GM19468 (cell line): Measurements from ENCODE around the gene APOL3.
"Not testable (repeated sequence)": the region's sequence is repeated elsewhere in the genome, so short reads cannot be mapped to it uniquely, and the experiment has no call there.

Experiments
- ATAC-seq: cut with Tn5 transposase; IDR thresholded peaks from one replicate; pipeline ENCODE4 v1.9.1; 2021; ENCODE audit warnings: mild to moderate bottlenecking, moderate library complexity, moderate number of reproducible peaks; ENCODE audit not compliant: unreplicated experiment; ENCODE audit errors: extremely low read depth

Gene APOL3

GRCh38 chr22:36160499-36160942, at the start of gene APOL3:
TSS of gene APOL3 (minus strand) at chr22:36160755. CDS start at chr22:36149055, 11,700 bp downstream.
- ATAC-seq: no peak

DNA sequence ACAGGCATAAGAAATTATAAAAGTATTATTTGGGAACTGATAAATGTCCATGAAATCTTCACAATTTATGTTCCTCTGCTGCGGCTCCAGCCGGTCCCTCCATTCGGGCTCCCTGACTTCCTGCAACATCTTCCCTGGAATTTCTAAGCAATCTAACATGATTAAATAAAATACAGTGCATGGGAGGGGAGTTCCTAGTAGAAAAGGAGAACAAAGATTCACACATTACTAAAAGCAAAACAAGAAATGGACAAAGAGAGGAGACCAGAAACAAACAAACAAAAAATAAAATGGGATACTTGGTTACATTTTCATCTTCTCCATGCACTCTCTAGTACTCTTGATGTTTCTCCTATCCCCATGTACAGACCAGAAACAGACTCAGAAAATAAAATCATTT, 49.7 kb upstream of the APOL3 start:
- no peak for ATAC-seq

DNA sequence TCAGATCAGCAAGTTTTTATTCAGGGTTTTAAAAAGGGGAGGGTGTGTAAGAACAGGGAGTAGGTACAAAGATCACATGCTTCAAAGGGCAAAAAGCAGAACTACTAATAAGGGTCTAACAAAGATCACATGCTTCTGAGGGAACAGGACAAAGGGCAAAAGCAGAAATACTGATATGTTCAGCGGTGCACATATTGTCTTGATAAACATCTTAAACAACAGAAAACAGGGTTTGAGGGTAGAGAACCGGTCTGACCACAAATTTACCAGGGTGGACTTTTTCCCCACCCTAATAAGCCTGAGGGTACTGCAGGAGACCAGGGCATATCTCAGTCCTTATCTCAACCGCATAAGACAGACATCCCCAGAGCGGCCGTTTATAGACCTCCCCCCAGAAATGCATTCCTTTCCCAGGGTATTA, 48.9 kb upstream of the APOL3 start:
- ATAC-seq: not testable (repeated sequence)

GRCh38 chr22:36208914-36209313, 48.4 kb upstream of the APOL3 start:
- ATAC-seq: no peak

GRCh38 chr22:36208162-36208765, 47.7 kb upstream of the APOL3 start:
- no peak for ATAC-seq

GRCh38 chr22:36206255-36206654, 45.7 kb upstream of the APOL3 start:
- ATAC-seq: no peak

GRCh38 chr22:36205573-36205972, 45.0 kb upstream of the APOL3 start:
- ATAC-seq: not testable (repeated sequence)

GRCh38 chr22:36204632-36205015, 44.1 kb upstream of the APOL3 start:
- no peak for ATAC-seq

DNA sequence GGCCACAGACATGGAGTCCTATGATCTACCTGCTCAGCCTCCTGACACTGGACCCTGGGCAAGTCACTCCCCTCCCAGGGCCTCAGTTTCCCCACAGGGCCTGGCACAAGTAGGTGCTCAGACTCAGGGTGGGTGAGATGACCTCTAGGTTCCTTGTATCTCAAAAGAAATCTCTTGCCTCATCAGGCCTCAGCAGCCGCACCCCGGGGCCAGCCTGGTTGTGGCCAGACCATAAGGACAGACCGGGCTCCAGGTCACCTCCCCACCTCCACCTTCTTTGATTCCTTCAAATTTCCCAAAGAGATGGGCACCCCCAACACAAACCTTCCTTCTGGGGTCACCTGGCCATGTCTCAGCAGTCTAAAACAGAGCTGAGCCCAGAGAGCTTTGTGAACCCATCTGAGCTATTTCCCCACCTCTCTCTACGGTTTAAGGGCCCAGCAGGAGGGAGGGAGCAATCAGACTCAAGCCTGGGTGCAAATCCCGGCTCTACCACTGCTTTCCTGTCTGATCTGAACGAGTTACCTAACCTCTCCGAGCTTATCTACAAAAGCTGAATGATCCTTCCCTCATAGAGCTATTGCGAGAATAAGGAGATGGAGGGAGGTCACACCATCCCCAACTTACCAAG, 43.6 kb upstream of the APOL3 start:
- no peak for ATAC-seq

DNA sequence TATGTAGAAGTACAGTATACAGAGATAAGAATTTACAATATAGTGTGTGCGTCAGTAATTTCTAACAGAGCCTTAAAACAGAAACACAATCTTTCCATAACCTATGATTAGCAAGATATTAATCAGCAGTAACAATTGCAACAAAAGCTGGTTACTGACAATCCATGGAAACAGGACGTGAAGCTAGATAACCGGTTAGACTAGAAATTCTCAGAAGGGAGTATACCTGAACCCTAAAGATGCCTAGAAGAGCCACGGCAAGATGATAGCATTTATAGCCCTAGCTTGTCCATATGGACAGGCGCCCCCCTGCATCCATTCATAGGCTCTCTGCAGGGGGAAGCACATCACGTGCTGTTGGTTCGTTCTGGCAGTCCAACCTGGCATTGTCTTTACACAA, 42.9 kb upstream of the APOL3 start:
- not testable (repeated sequence) for ATAC-seq

- not testable (repeated sequence) for ATAC-seq
These were observed 42.4 kb upstream of the APOL3 start for GRCh38 chr22:36202906-36203305.

- no peak for ATAC-seq
These were observed 41.2 kb upstream of the APOL3 start, which contains the start of gene APOL4 for GRCh38 chr22:36201630-36202319. TSS of gene APOL4 (minus strand) at chr22:36201809. CDS start at chr22:36201734, 75 bp downstream.

DNA sequence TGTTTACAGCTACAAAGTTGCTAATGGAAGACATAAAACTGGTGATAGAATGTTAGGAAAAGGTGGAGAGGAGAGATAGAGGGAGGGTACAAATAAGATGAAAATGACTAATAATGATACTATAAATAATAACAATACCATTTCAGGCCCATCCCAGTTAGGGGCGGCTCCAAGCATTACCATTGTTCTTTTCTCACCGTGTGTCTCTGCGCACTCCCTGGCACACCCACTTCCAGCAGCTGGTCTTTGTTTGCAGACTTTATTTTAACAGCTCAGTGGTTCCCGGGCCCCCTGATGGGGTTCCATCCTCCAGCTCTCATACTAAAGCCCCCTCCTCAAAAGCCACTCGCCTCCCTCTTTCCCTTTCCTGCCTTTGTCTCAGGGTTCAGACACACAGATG, 40.5 kb upstream of the APOL3 start:
- ATAC-seq: not testable (repeated sequence)

DNA sequence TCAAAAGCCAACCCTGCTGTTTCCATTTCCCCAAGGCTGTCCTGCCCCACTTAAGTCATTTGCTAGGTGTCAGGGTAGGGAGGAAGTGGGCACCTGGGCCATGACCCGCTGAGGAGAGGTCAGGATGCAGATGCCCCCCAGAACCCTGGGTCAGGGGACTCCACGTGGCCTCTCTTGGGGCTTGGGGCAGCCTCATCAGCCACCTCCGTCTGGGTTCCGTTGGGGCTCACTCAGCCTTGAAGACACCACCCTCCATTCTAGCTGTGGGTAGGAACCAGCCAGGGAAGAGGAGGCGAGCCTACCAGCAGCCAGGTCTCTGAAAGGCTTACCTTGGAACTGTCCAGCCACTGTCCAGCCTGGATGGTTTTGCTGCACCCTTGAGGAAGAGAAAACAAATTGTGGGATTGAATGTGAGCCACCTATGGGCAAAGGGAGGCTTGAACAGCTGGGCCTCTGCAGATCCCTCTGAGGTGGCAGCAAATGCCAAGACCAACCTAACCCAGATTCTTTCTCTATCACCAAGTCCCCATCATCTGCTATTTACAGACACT, 38.5 kb upstream of the APOL3 start:
- ATAC-seq: no peak

DNA sequence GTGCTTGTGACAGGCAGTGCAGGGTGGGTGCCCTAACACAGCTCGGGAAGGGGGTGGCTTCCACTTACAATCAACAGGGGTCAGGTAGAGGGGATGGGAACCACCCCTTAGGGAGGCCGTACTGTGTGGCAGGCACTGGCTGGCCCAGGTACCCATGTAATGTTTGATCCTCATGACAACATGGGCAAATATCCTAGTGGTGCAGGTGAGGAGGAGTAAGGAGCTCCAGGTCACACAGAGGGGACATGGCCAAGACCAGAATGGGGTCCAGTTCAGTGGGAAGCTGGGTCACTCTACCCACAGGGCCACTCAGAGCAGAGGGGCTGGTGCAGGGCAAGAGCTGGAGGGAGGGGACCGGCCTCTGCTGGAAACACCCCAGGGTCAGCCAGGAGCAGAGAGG, 38.0 kb upstream of the APOL3 start:
- ATAC-seq: no peak

GRCh38 chr22:36197514-36198146, 37.1 kb upstream of the APOL3 start:
- ATAC-seq: no peak

- no peak for ATAC-seq
These were observed 36.5 kb upstream of the APOL3 start for GRCh38 chr22:36197065-36197440.

DNA sequence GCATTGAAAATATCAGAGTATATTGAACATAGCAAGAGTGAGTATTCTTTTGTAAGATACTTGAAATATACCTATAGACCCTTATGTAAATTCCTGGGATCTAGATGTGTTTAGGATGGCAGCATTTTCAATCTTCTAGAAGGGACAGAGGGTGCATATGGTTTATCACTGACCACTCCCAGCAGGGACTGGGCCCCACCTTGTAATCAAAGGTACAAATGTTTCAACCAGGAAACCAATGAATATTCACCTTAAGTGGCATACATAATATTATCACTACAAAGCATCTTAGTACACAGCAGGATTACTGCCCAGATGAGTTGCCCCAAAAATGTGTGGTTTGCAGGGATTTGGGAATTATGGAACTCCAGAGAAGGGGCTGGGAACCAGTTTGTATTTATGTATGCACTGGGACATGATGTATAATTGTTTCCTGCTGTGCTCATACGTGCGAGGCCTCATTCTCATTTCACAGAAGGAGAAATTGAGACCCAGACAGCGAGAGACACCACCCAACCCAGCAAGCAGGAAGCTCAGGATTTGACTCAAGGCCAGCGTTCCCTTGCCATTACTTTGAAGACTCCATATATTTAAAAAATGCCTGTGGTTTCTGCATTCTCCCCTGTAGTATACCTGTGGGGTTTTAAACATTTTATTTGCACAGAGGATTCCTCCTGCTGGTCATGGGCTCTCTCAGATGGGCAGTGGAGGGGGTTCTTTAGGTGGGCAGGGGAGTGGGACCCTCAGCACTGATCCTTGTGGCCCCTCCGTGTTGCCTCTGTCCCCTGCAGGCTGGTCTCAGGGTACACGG, 35.9 kb upstream of the APOL3 start:
- no peak for ATAC-seq

DNA sequence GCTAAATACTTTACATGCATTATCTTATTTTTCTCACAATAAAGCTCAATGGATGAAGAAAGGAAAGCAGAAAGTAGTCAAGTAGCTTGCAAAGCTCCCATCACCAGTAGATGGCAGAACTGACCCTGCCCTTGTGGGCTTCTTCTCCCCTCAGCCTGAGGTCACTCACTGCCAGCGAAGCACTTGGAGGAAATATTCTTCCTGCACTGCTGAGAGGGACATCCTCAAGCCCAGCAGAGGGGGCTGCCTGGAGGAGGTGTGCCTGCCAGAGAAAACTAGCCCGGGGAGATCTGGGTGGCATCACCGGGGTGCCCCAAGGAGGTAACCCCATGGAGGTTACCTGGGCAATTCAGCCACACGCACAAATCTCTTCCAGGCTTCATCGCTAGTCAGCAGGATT, 34.4 kb upstream of the APOL3 start:
- no peak for ATAC-seq

DNA sequence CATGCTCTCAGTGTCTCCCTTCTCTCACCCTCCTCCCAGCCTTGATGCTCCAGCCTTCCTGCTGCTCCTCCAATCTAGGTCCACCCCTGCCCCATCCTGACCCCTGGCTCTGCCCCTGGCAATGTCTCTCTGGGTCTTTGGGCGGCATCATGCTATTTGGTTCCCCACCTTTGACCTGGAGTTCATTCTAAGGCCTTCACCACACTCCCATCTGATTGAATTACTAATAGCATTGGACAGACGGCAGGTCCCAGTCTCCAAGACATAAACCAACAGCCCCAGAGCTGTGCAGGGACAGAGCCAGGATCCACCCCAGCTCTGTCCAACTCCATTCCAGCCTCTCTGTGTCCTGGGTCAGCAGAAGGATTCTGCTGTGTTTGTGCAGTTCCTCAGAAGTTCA, 33.8 kb upstream of the APOL3 start:
- no peak for ATAC-seq
